Testis (tissue), 2 donors: ENCODE data around the gene COL4A6.

Source experiments
- POLR2A ChIP-seq: fragments of 450-650 bp; IDR thresholded peaks from one replicate; pipeline ENCODE4 v1.6.1; 2017; ENCODE audit warnings: antibody characterized with exemption, mild to moderate bottlenecking, moderate library complexity
- TF ChIP-seq, protein P1 (sequence below), 3 experiments: fragments of 450-650 bp in 2 of 3; fragments of 200-600 bp in 1 of 3; sonication (generic) in 1 of 3; IDR thresholded peaks; one replicate each; pipeline ENCODE4 v1.5.1; 2016 to 2019; ENCODE audit warnings: antibody characterized with exemption in 3 of 3, mild to moderate bottlenecking in 2 of 3, moderate library complexity in 1 of 3

DNA sequence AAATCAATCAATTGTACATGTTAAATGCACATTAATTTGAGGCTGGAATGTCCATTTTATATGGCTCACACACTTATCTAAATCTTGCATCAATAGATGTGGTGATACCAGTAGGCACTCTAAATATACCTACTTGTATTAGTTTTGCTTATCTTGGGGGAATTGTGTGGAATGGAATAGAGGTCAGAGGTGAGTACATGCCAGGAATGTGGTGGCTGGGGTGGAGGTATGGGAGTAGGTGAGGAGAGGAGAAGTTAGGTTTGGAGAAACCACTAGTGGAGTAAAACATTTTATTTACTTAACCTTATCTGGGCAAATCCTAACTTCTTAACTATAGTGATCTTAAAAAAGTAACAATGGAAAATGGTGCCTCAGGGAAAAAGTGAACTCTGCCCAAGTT, 183.6 kb downstream of the COL4A6 start:
- no peak for TF ChIP-seq POLR2A
- TF ChIP-seq, protein P1, sequence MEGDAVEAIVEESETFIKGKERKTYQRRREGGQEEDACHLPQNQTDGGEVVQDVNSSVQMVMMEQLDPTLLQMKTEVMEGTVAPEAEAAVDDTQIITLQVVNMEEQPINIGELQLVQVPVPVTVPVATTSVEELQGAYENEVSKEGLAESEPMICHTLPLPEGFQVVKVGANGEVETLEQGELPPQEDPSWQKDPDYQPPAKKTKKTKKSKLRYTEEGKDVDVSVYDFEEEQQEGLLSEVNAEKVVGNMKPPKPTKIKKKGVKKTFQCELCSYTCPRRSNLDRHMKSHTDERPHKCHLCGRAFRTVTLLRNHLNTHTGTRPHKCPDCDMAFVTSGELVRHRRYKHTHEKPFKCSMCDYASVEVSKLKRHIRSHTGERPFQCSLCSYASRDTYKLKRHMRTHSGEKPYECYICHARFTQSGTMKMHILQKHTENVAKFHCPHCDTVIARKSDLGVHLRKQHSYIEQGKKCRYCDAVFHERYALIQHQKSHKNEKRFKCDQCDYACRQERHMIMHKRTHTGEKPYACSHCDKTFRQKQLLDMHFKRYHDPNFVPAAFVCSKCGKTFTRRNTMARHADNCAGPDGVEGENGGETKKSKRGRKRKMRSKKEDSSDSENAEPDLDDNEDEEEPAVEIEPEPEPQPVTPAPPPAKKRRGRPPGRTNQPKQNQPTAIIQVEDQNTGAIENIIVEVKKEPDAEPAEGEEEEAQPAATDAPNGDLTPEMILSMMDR (IDR thresholded peaks at IDR 0.05) = no peak
